HepG2 (cell line): ENCODE data around the gene RANBP3. TPM values are rescaled to one million over a fixed set of nuclear protein-coding genes. Genes with fewer than 3 reads are reported as not detected.

Experiments used
- ATF7 ChIP-seq, 2 experiments: fragments of 450-650 bp in 1 of 2; sonication (generic) in 1 of 2; formaldehyde crosslinking in 1 of 2; IDR thresholded peaks; 2 replicates each; pipeline versions ENCODE4 v1.4.0 to v1.6.1; 2016 to 2020; ENCODE audit warnings: antibody characterized with exemption in 1 of 2, mild to moderate bottlenecking in 1 of 2, missing genetic modification reagents in 1 of 2
- CEBPG ChIP-seq: IDR thresholded peaks from 2 replicates; pipeline ENCODE4 v1.6.1; 2016
- GABPB1 ChIP-seq: IDR thresholded peaks from 2 replicates; pipeline ENCODE4 v1.6.1; 2016; ENCODE audit warnings: mild to moderate bottlenecking, missing genetic modification reagents, moderate library complexity, missing compliant biosample characterization
- HOXA3 ChIP-seq: sonication (generic); formaldehyde crosslinking; IDR thresholded peaks from 2 replicates; pipeline ENCODE4 v1.5.0; 2020; ENCODE audit warnings: missing genetic modification reagents
- HOXA7 ChIP-seq: sonication (generic); formaldehyde crosslinking; IDR thresholded peaks from 2 replicates; pipeline ENCODE4 v1.8.1; 2022; ENCODE audit warnings: mild to moderate bottlenecking, missing genetic modification reagents, moderate library complexity
- KDM6A ChIP-seq: IDR thresholded peaks from 2 replicates; pipeline ENCODE4 v1.6.1; 2016; ENCODE audit warnings: low read depth
- KLF16 ChIP-seq, 2 experiments: sonication (generic) in 1 of 2; formaldehyde crosslinking in 1 of 2; IDR thresholded peaks; 2 replicates each; pipeline versions ENCODE4 v1.6.1 to v1.8.0; 2016 to 2023; ENCODE audit warnings: missing genetic modification reagents in 2 of 2, missing compliant biosample characterization in 1 of 2
- NONO ChIP-seq, 2 experiments: fragments of 450-650 bp in 1 of 2; sonication (generic) in 1 of 2; formaldehyde crosslinking in 1 of 2; IDR thresholded peaks in 1 of 2; conservative IDR thresholded peaks in 1 of 2; 2 replicates each; pipeline versions ENCODE4 v1.6.1 to v1.8.0; 2017 to 2022; ENCODE audit warnings: mild to moderate bottlenecking in 1 of 2, missing genetic modification reagents in 1 of 2, moderate library complexity in 1 of 2
- REPIN1 ChIP-seq: sonication (generic); formaldehyde crosslinking; IDR thresholded peaks from 2 replicates; pipeline ENCODE4 v1.8.0; 2022; ENCODE audit warnings: missing genetic modification reagents, low read depth, mild to moderate bottlenecking, borderline replicate concordance
- TEAD3 ChIP-seq: optimal IDR thresholded peaks from 2 replicates; pipeline ENCODE3; 2016; ENCODE audit warnings: borderline replicate concordance
- ZFP36L2 ChIP-seq: sonication (generic); formaldehyde crosslinking; IDR thresholded peaks from 2 replicates; pipeline ENCODE4 v1.4.0; 2020; ENCODE audit warnings: missing genetic modification reagents
- ZNF101 ChIP-seq: sonication (generic); formaldehyde crosslinking; IDR thresholded peaks from 2 replicates; pipeline ENCODE4 v1.4.0; 2020; ENCODE audit warnings: mild to moderate bottlenecking, low read depth, missing genetic modification reagents, borderline replicate concordance
- ZNF24 ChIP-seq: fragments of 450-650 bp; IDR thresholded peaks from 2 replicates; pipeline ENCODE4 v1.6.1; 2017; ENCODE audit warnings: antibody characterized with exemption, mild to moderate bottlenecking
- ZNF460 ChIP-seq: sonication (generic); formaldehyde crosslinking; IDR thresholded peaks from 2 replicates; pipeline ENCODE4 v1.5.1; 2020; ENCODE audit warnings: missing genetic modification reagents, mild to moderate bottlenecking, borderline replicate concordance
- ZNF629 ChIP-seq: sonication (generic); formaldehyde crosslinking; conservative IDR thresholded peaks from 2 replicates; pipeline ENCODE4 v1.5.0; 2020; ENCODE audit warnings: missing genetic modification reagents
- ZNF720 ChIP-seq: sonication (generic); formaldehyde crosslinking; IDR thresholded peaks from 2 replicates; pipeline ENCODE4 v1.4.0; 2020; ENCODE audit warnings: missing genetic modification reagents
- ZSCAN29 ChIP-seq: sonication (generic); formaldehyde crosslinking; conservative IDR thresholded peaks from 2 replicates; pipeline ENCODE4 v1.4.0; 2020; ENCODE audit warnings: mild to moderate bottlenecking, missing genetic modification reagents
- polyA plus RNA-seq, 8 experiments: library from polyadenylated mRNA; depleted of rRNA in 3 of 8; stranded (reverse) in 7 of 8; unstranded in 1 of 8; fragments of >200 nt; fragmentation: Illumina TruSeq in 4 of 8; extraction: Trizol in 4 of 8; gene quantifications; 2 replicates each; pipeline versions ENCODE4 v1.2.1 to v1.2.3, GENCODE V29; 2011 to 2016; ENCODE audit warnings: low read depth in 4 of 8, missing spikeins in 1 of 8, mixed read lengths in 1 of 8; ENCODE audit not compliant: insufficient read depth in 1 of 8
- total RNA-seq, 5 experiments: library from RNA; depleted of rRNA; stranded (reverse); fragments of >200 nt; fragmentation: Illumina TruSeq; extraction: Trizol; gene quantifications; 2 replicates each; pipeline ENCODE4 v1.2.3, GENCODE V29; 2016; ENCODE audit warnings: low read depth in 1 of 5
- TF ChIP-seq, protein P1 (sequence below): sonication (generic); formaldehyde crosslinking; IDR thresholded peaks from 2 replicates; pipeline ENCODE4 v1.4.0; 2020; ENCODE audit warnings: missing genetic modification reagents
- TF ChIP-seq, protein P2 (sequence below): sonication (generic); formaldehyde crosslinking; IDR thresholded peaks from 2 replicates; pipeline ENCODE4 v1.8.0; 2022; ENCODE audit warnings: missing genetic modification reagents, low read depth, mild to moderate bottlenecking, borderline replicate concordance
- TF ChIP-seq, protein P3 (sequence below): IDR thresholded peaks from 2 replicates; pipeline ENCODE4 v1.6.1; 2018; ENCODE audit warnings: missing genetic modification reagents
- TF ChIP-seq, protein P4 (sequence below): sonication (generic); formaldehyde crosslinking; IDR thresholded peaks from 2 replicates; pipeline ENCODE4 v1.9.0; 2022; ENCODE audit warnings: low read depth, missing genetic modification reagents
- TF ChIP-seq, protein P5 (sequence below): sonication (generic); formaldehyde crosslinking; IDR thresholded peaks from 2 replicates; pipeline ENCODE4 v1.5.1; 2020; ENCODE audit warnings: mild to moderate bottlenecking, moderate library complexity, missing genetic modification reagents

RANBP3 gene
- total and polyA plus RNA-seq, 2 of the 13 experiments (the other 11 are each of a cell fraction or from before 2014, with no cell fraction given): 39.5 to 149 TPM

DNA sequence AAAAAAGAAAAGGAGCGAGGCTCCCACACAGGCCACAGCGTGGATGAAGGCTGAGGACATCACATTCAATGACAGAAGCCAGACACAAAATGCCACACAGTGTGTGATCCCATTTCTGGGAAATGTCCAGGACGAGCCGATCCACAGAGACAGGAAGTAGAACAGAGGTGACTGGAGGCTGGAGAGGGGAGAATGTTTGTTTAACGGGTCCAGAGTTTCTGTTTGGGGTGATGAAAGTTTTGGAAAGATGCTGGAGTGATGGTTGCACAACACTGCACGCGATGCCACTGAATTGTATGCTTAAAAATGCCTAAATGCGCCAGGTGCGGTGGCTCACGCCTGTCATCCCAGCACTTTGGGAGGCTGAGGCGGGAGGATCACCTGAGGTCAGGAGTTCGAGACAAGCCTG lies 107.0 kb downstream of the RANBP3 start (continued):
- TF ChIP-seq, protein P1, sequence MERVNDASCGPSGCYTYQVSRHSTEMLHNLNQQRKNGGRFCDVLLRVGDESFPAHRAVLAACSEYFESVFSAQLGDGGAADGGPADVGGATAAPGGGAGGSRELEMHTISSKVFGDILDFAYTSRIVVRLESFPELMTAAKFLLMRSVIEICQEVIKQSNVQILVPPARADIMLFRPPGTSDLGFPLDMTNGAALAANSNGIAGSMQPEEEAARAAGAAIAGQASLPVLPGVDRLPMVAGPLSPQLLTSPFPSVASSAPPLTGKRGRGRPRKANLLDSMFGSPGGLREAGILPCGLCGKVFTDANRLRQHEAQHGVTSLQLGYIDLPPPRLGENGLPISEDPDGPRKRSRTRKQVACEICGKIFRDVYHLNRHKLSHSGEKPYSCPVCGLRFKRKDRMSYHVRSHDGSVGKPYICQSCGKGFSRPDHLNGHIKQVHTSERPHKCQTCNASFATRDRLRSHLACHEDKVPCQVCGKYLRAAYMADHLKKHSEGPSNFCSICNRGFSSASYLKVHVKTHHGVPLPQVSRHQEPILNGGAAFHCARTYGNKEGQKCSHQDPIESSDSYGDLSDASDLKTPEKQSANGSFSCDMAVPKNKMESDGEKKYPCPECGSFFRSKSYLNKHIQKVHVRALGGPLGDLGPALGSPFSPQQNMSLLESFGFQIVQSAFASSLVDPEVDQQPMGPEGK (CRISPR knock-in tag): peak; percentile 90
- peak; percentile 70 for TF ChIP-seq GABPB1 (CRISPR knock-in tag)
- TF ChIP-seq, protein P2, sequence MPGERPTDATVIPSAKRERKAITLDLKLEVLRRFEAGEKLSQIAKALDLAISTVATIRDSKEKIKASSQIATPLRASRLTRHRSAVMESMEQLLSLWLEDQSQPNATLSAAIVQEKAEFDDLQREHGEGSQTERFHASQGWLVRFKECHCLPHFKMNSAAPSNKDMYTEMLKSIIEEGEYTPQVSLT (CRISPR knock-in tag): no peak
- no peak for TF ChIP-seq NONO (IDR thresholded peaks at IDR 0.05)
- TF ChIP-seq NONO (CRISPR knock-in tag; conservative IDR thresholded peaks at IDR 0.05): peak; percentile 87
- TF ChIP-seq KLF16 (CRISPR knock-in tag; IDR thresholded peaks at IDR 0.05): peak in 1 of 2 experiments; percentile 88; a peak in 2 of 4 replicates
- TF ChIP-seq KDM6A (CRISPR knock-in tag): peak; percentile 92
- TF ChIP-seq ZNF101 (CRISPR knock-in tag): no peak
- TF ChIP-seq ZNF629 (CRISPR knock-in tag): peak; percentile 96
- 0 out of 2 replicates have a peak, but pooled peaks have one; percentile 34 for TF ChIP-seq ZSCAN29 (CRISPR knock-in tag)
- peak; percentile 87; the same call in 1 of the 2 replicates for TF ChIP-seq REPIN1
- TF ChIP-seq CEBPG (CRISPR knock-in tag): peak; percentile 99
- peak; percentile 95 for TF ChIP-seq TEAD3
- TF ChIP-seq ZFP36L2: 0 out of 2 replicates have a peak, but pooled peaks have one; percentile 52
- TF ChIP-seq ZNF460 (CRISPR knock-in tag): peak; percentile 99
- no peak for TF ChIP-seq HOXA7
- TF ChIP-seq, protein P3, sequence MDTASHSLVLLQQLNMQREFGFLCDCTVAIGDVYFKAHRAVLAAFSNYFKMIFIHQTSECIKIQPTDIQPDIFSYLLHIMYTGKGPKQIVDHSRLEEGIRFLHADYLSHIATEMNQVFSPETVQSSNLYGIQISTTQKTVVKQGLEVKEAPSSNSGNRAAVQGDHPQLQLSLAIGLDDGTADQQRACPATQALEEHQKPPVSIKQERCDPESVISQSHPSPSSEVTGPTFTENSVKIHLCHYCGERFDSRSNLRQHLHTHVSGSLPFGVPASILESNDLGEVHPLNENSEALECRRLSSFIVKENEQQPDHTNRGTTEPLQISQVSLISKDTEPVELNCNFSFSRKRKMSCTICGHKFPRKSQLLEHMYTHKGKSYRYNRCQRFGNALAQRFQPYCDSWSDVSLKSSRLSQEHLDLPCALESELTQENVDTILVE (CRISPR knock-in tag): peak; percentile 92
- TF ChIP-seq, protein P4, sequence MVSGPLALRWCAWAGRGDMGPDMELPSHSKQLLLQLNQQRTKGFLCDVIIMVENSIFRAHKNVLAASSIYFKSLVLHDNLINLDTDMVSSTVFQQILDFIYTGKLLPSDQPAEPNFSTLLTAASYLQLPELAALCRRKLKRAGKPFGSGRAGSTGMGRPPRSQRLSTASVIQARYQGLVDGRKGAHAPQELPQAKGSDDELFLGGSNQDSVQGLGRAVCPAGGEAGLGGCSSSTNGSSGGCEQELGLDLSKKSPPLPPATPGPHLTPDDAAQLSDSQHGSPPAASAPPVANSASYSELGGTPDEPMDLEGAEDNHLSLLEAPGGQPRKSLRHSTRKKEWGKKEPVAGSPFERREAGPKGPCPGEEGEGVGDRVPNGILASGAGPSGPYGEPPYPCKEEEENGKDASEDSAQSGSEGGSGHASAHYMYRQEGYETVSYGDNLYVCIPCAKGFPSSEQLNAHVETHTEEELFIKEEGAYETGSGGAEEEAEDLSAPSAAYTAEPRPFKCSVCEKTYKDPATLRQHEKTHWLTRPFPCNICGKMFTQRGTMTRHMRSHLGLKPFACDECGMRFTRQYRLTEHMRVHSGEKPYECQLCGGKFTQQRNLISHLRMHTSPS (CRISPR knock-in tag): peak; percentile 63; the same call in 1 of the 2 replicates
- 0 out of 2 replicates have a peak, but pooled peaks have one; percentile 43 for TF ChIP-seq ZNF24
- TF ChIP-seq ZNF720 (CRISPR knock-in tag): no peak
- TF ChIP-seq, protein P5, sequence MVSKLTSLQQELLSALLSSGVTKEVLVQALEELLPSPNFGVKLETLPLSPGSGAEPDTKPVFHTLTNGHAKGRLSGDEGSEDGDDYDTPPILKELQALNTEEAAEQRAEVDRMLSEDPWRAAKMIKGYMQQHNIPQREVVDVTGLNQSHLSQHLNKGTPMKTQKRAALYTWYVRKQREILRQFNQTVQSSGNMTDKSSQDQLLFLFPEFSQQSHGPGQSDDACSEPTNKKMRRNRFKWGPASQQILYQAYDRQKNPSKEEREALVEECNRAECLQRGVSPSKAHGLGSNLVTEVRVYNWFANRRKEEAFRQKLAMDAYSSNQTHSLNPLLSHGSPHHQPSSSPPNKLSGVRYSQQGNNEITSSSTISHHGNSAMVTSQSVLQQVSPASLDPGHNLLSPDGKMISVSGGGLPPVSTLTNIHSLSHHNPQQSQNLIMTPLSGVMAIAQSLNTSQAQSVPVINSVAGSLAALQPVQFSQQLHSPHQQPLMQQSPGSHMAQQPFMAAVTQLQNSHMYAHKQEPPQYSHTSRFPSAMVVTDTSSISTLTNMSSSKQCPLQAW (CRISPR knock-in tag): peak; percentile 96
- TF ChIP-seq HOXA3 (CRISPR knock-in tag): peak; percentile 88
- TF ChIP-seq ATF7 (IDR thresholded peaks at IDR 0.05): peak; percentile 37; the same call in 1 of the 2 replicates
- peak; percentile 87; the same call in 1 of the 2 replicates for TF ChIP-seq ATF7 (CRISPR knock-in tag; IDR thresholded peaks at IDR 0.05)
